ENCODE measurements around the gene ISL2. TPM values are rescaled to one million over a fixed set of nuclear protein-coding genes. Genes with fewer than 3 reads are reported as not detected.
A peak's percentile ranks its signal among the peaks of the same experiment; 100 is the strongest.

Gene ISL2
- total and polyA plus RNA-seq, 2 of the 4 experiments (the other 2 are of a cell fraction): 1.3 to 3.6 TPM

DNA sequence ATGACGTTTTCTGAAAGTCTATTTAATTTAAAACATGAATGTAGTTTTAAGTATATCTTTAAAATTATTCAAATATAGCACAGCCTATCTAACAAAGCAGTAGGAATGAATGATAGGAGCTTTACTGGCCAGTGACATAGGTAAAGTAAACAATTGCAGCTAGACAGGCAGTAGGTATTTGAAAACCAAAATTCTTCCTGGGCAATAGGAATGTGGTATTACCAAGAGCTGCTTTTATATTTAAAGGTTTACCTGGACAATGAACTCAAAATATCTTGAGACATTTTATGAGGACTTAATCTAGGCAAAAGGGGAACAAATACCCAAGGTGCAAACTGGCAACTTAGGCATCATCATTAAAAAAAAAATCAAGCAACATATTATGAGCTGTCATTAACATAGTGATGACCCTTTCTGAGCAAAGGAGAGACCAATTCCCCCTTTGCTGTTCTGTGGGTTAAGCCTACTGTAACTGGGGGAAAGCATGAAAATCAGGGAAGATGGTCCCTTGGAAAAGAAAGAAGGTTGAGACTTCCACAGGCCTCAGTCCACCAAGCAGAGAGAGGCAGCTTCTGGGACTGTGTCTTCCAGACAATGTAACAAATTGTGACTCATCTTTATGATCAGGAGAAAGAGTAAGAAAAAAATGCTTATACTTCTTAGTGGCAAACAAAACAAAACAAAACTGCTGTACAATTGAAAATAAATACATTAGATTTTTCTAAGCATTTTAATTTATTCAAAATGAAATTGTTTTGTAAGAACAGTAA, 12.9 kb downstream of the ISL2 start:
- no peak for TF ChIP-seq NFE2L2 (IDR thresholded peaks at IDR 0.05; ENCODE audit: low read depth, low read length)
- TF ChIP-seq SMC3 (IDR thresholded peaks at IDR 0.05; ENCODE audit: low read depth, low read length): no peak
- TF ChIP-seq POLR2A (IDR thresholded peaks at IDR 0.05; ENCODE audit: low read depth, low read length): no peak
- TF ChIP-seq, protein P1, sequence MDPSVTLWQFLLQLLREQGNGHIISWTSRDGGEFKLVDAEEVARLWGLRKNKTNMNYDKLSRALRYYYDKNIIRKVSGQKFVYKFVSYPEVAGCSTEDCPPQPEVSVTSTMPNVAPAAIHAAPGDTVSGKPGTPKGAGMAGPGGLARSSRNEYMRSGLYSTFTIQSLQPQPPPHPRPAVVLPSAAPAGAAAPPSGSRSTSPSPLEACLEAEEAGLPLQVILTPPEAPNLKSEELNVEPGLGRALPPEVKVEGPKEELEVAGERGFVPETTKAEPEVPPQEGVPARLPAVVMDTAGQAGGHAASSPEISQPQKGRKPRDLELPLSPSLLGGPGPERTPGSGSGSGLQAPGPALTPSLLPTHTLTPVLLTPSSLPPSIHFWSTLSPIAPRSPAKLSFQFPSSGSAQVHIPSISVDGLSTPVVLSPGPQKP (IDR thresholded peaks at IDR 0.05; ENCODE audit: borderline replicate concordance, low read depth, low read length): no peak
- H3K4me3 ChIP-seq (ENCODE audit: insufficient read depth, low read depth, low read length): no peak overlapping the region

More for the DNA sequence above, 12.9 kb downstream of the ISL2 start:
- Histone ChIP-seq H2BK20ac (ENCODE audit: low read depth, low read length) (no peak overlapping the region), H4K91ac (ENCODE audit: insufficient read depth, low read depth, low read length) (no peak overlapping the region), H3K56ac (ENCODE audit: extremely low read depth, insufficient read depth, low read length) (no peak overlapping the region), H4K20me1 (ENCODE audit: insufficient read depth, low read length) (peaks cover 6% of the 10 kb centered on the region; the same call in 1 of the 2 replicates), H3K9me3 (ENCODE audit: control insufficient read depth, insufficient read depth, low read length) (no peaks in the 10 kb centered on the region), H2BK5ac (ENCODE audit: low read depth, low read length, poor library complexity, severe bottlenecking) (no peak overlapping the region), H3K79me1 (ENCODE audit: low read depth in 1 of 2, low read length in 2 of 2) (no peaks in the 10 kb centered on the region), H4K8ac (ENCODE audit: low read depth in 2 of 2, low read length in 2 of 2) (no peak overlapping the region), H2BK120ac (ENCODE audit: low read depth, low read length) (no peak overlapping the region), H2AK9ac (replicated peaks; ENCODE audit: low read depth, low read length, poor library complexity) (no peak overlapping the region), H3K4me1 (ENCODE audit: control insufficient read depth, insufficient read depth, low read length) (peaks cover 4% of the 10 kb centered on the region), H3K9me1 (ENCODE audit: insufficient read depth, low read length) (no peaks in the 10 kb centered on the region; the same call in 1 of the 2 replicates), H3K36me3 (ENCODE audit: control insufficient read depth, insufficient read depth, low read length) (no peaks in the 10 kb centered on the region), H3K27ac (ENCODE audit: insufficient read depth, low read length) (no peak overlapping the region), H3K18ac (ENCODE audit: low read depth, low read length) (no peak overlapping the region), H3K4me2 (ENCODE audit: low read depth, low read length) (no peak overlapping the region), H3K27me3 (ENCODE audit: control insufficient read depth, insufficient read depth, low read length) (peaks cover 7% of the 10 kb centered on the region), H2AK5ac (ENCODE audit: low read depth, low read length) (no peak overlapping the region), H2AFZ (replicated peaks; ENCODE audit: low read length, poor library complexity) (no peak overlapping the region), H3K14ac (replicated peaks; ENCODE audit: low read depth, low read length) (0 out of 2 replicates have a peak overlapping the region, but pooled peaks have one; percentile 25), H3K9ac (ENCODE audit: low read depth, low read length) (no peak overlapping the region), H3K4ac (ENCODE audit: low read depth, low read length) (no peak overlapping the region), H4K5ac (ENCODE audit: low read depth, low read length) (no peak overlapping the region), H2BK15ac (ENCODE audit: low read depth, low read length) (no peak overlapping the region), H3K23ac (ENCODE audit: low read depth, low read length) (no peak overlapping the region)
- BruUV-seq (replicated peaks): no TSS peak
- WGBS, 2 experiments (ENCODE audit: extremely low coverage in 2 of 2, insufficient read length in 1 of 2): no CpG with 5 or more reads among the region's 1 CpG
- intact Hi-C loops (cut with micrococcal nuclease): loop anchor here (5.0 to 10.0 kb wide), 2 partner anchors 225 to 518 kb away; no protein-coding TSS in a partner anchor
- DNase-seq: peak; percentile 42
- in situ Hi-C loops (cut with MboI; ENCODE audit: low sequenced_read_pairs): no loop called here
- CTCF ChIA-PET: interaction anchor here (0.6 to 0.9 kb wide), 3 partner anchors 11 to 281 kb away, joined by 4 to 6 read pairs (median 4); no protein-coding TSS in a partner anchor
- ATAC-seq (ENCODE audit: low read depth): peak; percentile 28; the same call in 1 of the 2 replicates
- POLR2A ChIA-PET (ENCODE audit: unreplicated experiment): no interaction called here
- dilution Hi-C loops (cut with HindIII; ENCODE audit: low sequenced_read_pairs, unreplicated experiment): no loop called here
